ENCODE measurements around the gene MAPK8IP2.

MAPK8IP2 gene

DNA sequence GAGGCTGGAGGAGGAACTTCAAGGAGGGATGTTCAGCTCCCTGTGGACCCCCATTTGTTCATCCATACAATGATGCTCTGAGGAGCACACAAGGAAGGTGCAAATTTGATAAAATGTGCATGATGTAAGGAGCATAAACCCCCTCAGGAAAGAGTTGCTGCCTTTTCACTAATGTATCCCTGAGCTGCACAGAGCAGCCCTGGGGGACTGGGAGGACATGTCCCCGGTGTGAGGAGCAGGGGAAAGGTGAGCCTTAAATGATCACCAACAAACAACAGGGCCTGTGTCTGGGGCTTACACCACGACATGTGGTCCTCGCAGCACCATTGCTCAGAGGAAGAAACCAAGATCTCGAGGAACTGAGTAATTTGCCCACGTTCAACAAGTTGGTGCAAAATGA, 3.5 kb upstream of the MAPK8IP2 start:
- no peak for DNase-seq (ENCODE audit: low read depth)
- no peak overlapping the region for H3K4me3 ChIP-seq (ENCODE audit: low read depth, low read length)
- TF ChIP-seq CTCF (IDR thresholded peaks at IDR 0.05; ENCODE audit: low read depth, low read length, missing control alignments) = no peak
- in situ Hi-C loops (cut with HindIII; ENCODE audit: low sequenced_read_pairs) = no loop called here

- TF ChIP-seq CTCF (IDR thresholded peaks at IDR 0.05; ENCODE audit: low read depth, low read length, missing control alignments) = no peak
- peak overlapping the region; percentile 24 for H3K4me3 ChIP-seq (ENCODE audit: low read depth, low read length)
- no peak for DNase-seq (ENCODE audit: low read depth)
- in situ Hi-C loops (cut with HindIII; ENCODE audit: low sequenced_read_pairs) = no loop called here
Observed at GRCh38 chr22:50599816-50600455, 657 bp upstream of the MAPK8IP2 start.

GRCh38 chr22:50600967-50601668, 525 bp downstream of the MAPK8IP2 start:
- in situ Hi-C loops (cut with HindIII; ENCODE audit: low sequenced_read_pairs) = no loop called here
- no peak for TF ChIP-seq CTCF (IDR thresholded peaks at IDR 0.05; ENCODE audit: low read depth, low read length, missing control alignments)
- no peak for DNase-seq (ENCODE audit: low read depth)
- peak overlapping the region; percentile 24 for H3K4me3 ChIP-seq (ENCODE audit: low read depth, low read length)

- no peak for DNase-seq (ENCODE audit: low read depth)
- no peak for TF ChIP-seq CTCF (IDR thresholded peaks at IDR 0.05; ENCODE audit: low read depth, low read length, missing control alignments)
- H3K4me3 ChIP-seq (ENCODE audit: low read depth, low read length) = no peak overlapping the region
- in situ Hi-C loops (cut with HindIII; ENCODE audit: low sequenced_read_pairs) = no loop called here
Observed at GRCh38 chr22:50601669-50602337, 1.2 kb downstream of the MAPK8IP2 start.

DNA sequence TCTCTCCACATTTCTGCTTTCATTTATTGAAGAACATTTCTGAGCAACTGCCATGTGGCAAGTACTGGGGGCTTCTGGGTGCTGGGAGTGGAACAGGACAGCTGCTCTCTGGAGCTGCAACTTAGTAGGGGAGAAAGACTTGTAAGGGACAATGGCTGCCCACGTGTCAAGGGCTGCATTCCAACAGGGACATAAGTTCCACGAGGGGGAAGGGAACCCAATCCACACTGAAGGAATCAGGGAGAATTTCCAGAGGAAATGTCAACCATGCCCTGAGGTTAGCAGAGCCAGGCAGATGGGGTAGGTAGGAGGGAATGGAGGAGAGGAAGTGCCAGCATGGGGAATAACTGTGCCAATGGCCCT, 1.7 kb downstream of the MAPK8IP2 start:
- TF ChIP-seq CTCF (IDR thresholded peaks at IDR 0.05; ENCODE audit: low read depth, low read length, missing control alignments) = no peak
- DNase-seq (ENCODE audit: low read depth) = no peak
- H3K4me3 ChIP-seq (ENCODE audit: low read depth, low read length) = no peak overlapping the region
- in situ Hi-C loops (cut with HindIII; ENCODE audit: low sequenced_read_pairs) = no loop called here

GRCh38 chr22:50603511-50604255, 3.1 kb downstream of the MAPK8IP2 start:
- no peak for TF ChIP-seq CTCF (IDR thresholded peaks at IDR 0.05; ENCODE audit: low read depth, low read length, missing control alignments)
- H3K4me3 ChIP-seq (ENCODE audit: low read depth, low read length) = no peak overlapping the region
- DNase-seq (ENCODE audit: low read depth) = no peak
- in situ Hi-C loops (cut with HindIII; ENCODE audit: low sequenced_read_pairs) = no loop called here
